HG02943 (cell line): ENCODE data around the gene RPS4Y1.
"Not testable (repeated sequence)": the region's sequence is repeated elsewhere in the genome, so short reads cannot be mapped to it uniquely, and the experiment has no call there.

ENCODE experiments used
- ATAC-seq: cut with Tn5 transposase; IDR thresholded peaks from one replicate; pipeline ENCODE4 v1.9.1; 2021; ENCODE audit warnings: mild to moderate bottlenecking, low read depth, moderate library complexity; ENCODE audit not compliant: unreplicated experiment

The RPS4Y1 gene

GRCh38 chrY:2872234-2872633 is 30.8 kb downstream of the RPS4Y1 start:
- not testable (repeated sequence) for ATAC-seq

GRCh38 chrY:2874211-2874610 is 32.8 kb downstream of the RPS4Y1 start:
- ATAC-seq: no peak

GRCh38 chrY:2883561-2883960 is 42.2 kb downstream of the RPS4Y1 start:
- no peak for ATAC-seq

- no peak for ATAC-seq
These were observed 44.5 kb downstream of the RPS4Y1 start for GRCh38 chrY:2885880-2886279.

GRCh38 chrY:2887386-2887785 is 46.0 kb downstream of the RPS4Y1 start:
- ATAC-seq: no peak

GRCh38 chrY:2887955-2888354 is 46.6 kb downstream of the RPS4Y1 start:
- no peak for ATAC-seq

GRCh38 chrY:2893471-2893870 is 52.1 kb downstream of the RPS4Y1 start:
- no peak for ATAC-seq

GRCh38 chrY:2896050-2896449 is 54.6 kb downstream of the RPS4Y1 start:
- no peak for ATAC-seq

- ATAC-seq: no peak
These were observed 66.0 kb downstream of the RPS4Y1 start for GRCh38 chrY:2907356-2907755.

- no peak for ATAC-seq
These were observed 71.8 kb downstream of the RPS4Y1 start for GRCh38 chrY:2913066-2913815.
